K562 (cell line): ENCODE data around the gene ALOXE3. TPM values are rescaled to one million over a fixed set of nuclear protein-coding genes. Genes with fewer than 3 reads are reported as not detected.

Experiments
- ATAC-seq: fragments of 200-7000 bp; cut with Tn5 transposase; 3 replicates; pipeline ENCODE4 v1.9.1; 2020; ENCODE audit warnings: moderate library complexity
- BruUV-seq: library from RNA; stranded (reverse); fragments of 400-500 nt; replicated peaks from 2 replicates; lab custom pipeline; 2021; lab: Mats Ljungman, UMichigan
- CTCF ChIA-PET: fragments of 300-600 bp; formaldehyde crosslinking; extraction: SDS; loops from one replicate; lab custom pipeline; 2021; ENCODE audit warnings: low intra/inter-chr PET ratio; lab: Yijun Ruan, JAX
- POLR2A ChIA-PET: fragments of 300-600, 350-650 bp; sonication (Branson Sonifier 250); formaldehyde crosslinking; extraction: SDS; loops from one replicate; lab custom pipeline; 2021; ENCODE audit warnings: antibody characterized with exemption, inconsistent platforms; lab: Yijun Ruan, JAX
- DNase-seq, 4 experiments: peaks; one replicate each; pipeline versions ENCODE4 v3.0.0 to v3.0.0-alpha.2; 2011 to 2018; ENCODE audit warnings: low spot score in 3 of 4, mixed read lengths in 3 of 4; ENCODE audit errors: extremely low read depth in 1 of 4
- FAIRE-seq: peaks from 2 replicates; lab custom pipeline; 2011; peaks lifted over from hg19 to GRCh38; lab: Jason Lieb, UNC
- H2AFZ ChIP-seq: 2 replicates; pipeline ENCODE4 v1.6.0; 2011; ENCODE audit warnings: low read depth, low read length, control low read depth, inconsistent platforms
- H3K27ac ChIP-seq: fragments of 200-600 bp; 3 replicates; pipeline ENCODE4 v1.8.0; 2011; ENCODE audit warnings: low read depth, mild to moderate bottlenecking, control low read depth, inconsistent platforms, low read length, moderate library complexity, mixed read lengths; ENCODE audit errors: extremely low read depth
- H3K27me3 ChIP-seq, 2 experiments: fragments of 300-600 bp in 1 of 2; 2 replicates in 1 of 2; 3 replicates in 1 of 2; pipeline versions ENCODE4 v1.6.0 to v1.8.0; 2011; ENCODE audit warnings: inconsistent platforms in 2 of 2, low read length in 2 of 2, mild to moderate bottlenecking in 1 of 2, mixed read lengths in 1 of 2, moderate library complexity in 1 of 2; ENCODE audit not compliant: control insufficient read depth in 2 of 2, insufficient read depth in 2 of 2
- H3K36me3 ChIP-seq: fragments of 300-600 bp; 3 replicates; pipeline ENCODE4 v1.8.0; 2011; ENCODE audit warnings: mild to moderate bottlenecking, low read length, inconsistent platforms; ENCODE audit not compliant: control insufficient read depth, insufficient read depth
- H3K4me1 ChIP-seq, 2 experiments: fragments of 200-600 bp in 1 of 2; replicated peaks in 1 of 2; 2 replicates in 1 of 2; 3 replicates in 1 of 2; pipeline versions ENCODE4 v1.5.1 to v1.8.0; 2011; ENCODE audit warnings: inconsistent platforms in 2 of 2, low read length in 2 of 2, mild to moderate bottlenecking in 1 of 2, mixed read lengths in 1 of 2, moderate library complexity in 1 of 2; ENCODE audit not compliant: control insufficient read depth in 2 of 2, insufficient read depth in 2 of 2
- H3K4me2 ChIP-seq: 2 replicates; pipeline ENCODE4 v1.6.1; 2011; ENCODE audit warnings: low read length, control low read depth, inconsistent platforms, mixed read lengths; ENCODE audit not compliant: insufficient read depth
- H3K4me3 ChIP-seq: fragments of 200-600 bp; sonication (generic), shearing (Covaris generic); 2 replicates; pipeline ENCODE4 v1.5.1; 2016; ENCODE audit warnings: control low read depth, inconsistent platforms
- H3K79me2 ChIP-seq: fragments of 200-600 bp; 3 replicates; pipeline ENCODE4 v1.8.0; 2011; ENCODE audit warnings: low read length, inconsistent platforms; ENCODE audit not compliant: control insufficient read depth, insufficient read depth
- H3K9ac ChIP-seq, 2 experiments: 2 replicates each; pipeline versions ENCODE4 v1.6.0 to v1.6.1; 2011; ENCODE audit warnings: low read depth in 2 of 2, low read length in 2 of 2, control low read depth in 1 of 2, inconsistent platforms in 1 of 2, mild to moderate bottlenecking in 1 of 2, mixed read lengths in 1 of 2; ENCODE audit not compliant: insufficient read depth in 1 of 2
- H3K9me1 ChIP-seq: one replicate; pipeline ENCODE4 v1.6.0; 2011; ENCODE audit warnings: inconsistent platforms, mild to moderate bottlenecking, low read length, moderate library complexity; ENCODE audit not compliant: control insufficient read depth, insufficient read depth
- H3K9me3 ChIP-seq: replicated peaks from 2 replicates; pipeline ENCODE4 v1.5.1; 2011; ENCODE audit warnings: low read depth, low read length, inconsistent platforms; ENCODE audit not compliant: control insufficient read depth, insufficient read depth
- H4K20me1 ChIP-seq: replicated peaks from 2 replicates; pipeline ENCODE4 v1.6.1; 2011; ENCODE audit warnings: low read length, inconsistent platforms, mixed read lengths; ENCODE audit not compliant: control insufficient read depth, insufficient read depth
- CBX3 ChIP-seq, 2 experiments: IDR thresholded peaks; 1 replicate in 1 of 2; 2 replicates in 1 of 2; pipeline ENCODE4 v1.6.1; 2012; ENCODE audit warnings: inconsistent platforms in 2 of 2, low read length in 2 of 2, borderline replicate concordance in 1 of 2, control low read depth in 1 of 2
- NONO ChIP-seq, 2 experiments: fragments of 200-400 bp in 1 of 2; fragments of 450-650 bp in 1 of 2; formaldehyde crosslinking in 1 of 2; IDR thresholded peaks; 2 replicates each; pipeline ENCODE4 v1.6.1; 2017; ENCODE audit warnings: low read depth in 2 of 2, mild to moderate bottlenecking in 2 of 2, moderate library complexity in 2 of 2, low read length in 1 of 2
- SIRT6 ChIP-seq: IDR thresholded peaks from one replicate; pipeline ENCODE4 v1.6.1; 2012; ENCODE audit warnings: low read depth, mild to moderate bottlenecking, control low read depth, inconsistent platforms, low read length, moderate library complexity
- ZFPM2 ChIP-seq: fragments of 250-450 bp; sonication (Bioruptor Pico); IDR thresholded peaks from 2 replicates; pipeline ENCODE4 v1.5.1; 2022; ENCODE audit warnings: mild to moderate bottlenecking
- ZNF224 ChIP-seq: sonication (generic); formaldehyde crosslinking; IDR thresholded peaks from 2 replicates; pipeline ENCODE4 v1.8.0; 2022; ENCODE audit warnings: mild to moderate bottlenecking, missing genetic modification reagents
- ZNF232 ChIP-seq: sonication (generic); formaldehyde crosslinking; IDR thresholded peaks from 2 replicates; pipeline ENCODE4 v1.8.0; 2022; ENCODE audit warnings: mild to moderate bottlenecking, missing genetic modification reagents
- ZNF274 ChIP-seq: IDR thresholded peaks from 2 replicates; pipeline ENCODE4 v1.6.1; 2011; ENCODE audit warnings: low read depth, mild to moderate bottlenecking, low read length, moderate library complexity, borderline replicate concordance
- ZNF699 ChIP-seq: fragments of 250-450 bp; sonication (Bioruptor Pico); IDR thresholded peaks from 2 replicates; pipeline ENCODE4 v1.8.0; 2021; ENCODE audit warnings: mild to moderate bottlenecking, moderate library complexity; ENCODE audit not compliant: insufficient replicate concordance
- WGBS: fragments of 100-300 bp; shearing (Covaris generic); methylation state at CpG from one replicate; pipeline ENCODE4 v1.1.6; 2016; ENCODE audit warnings: low coverage, mixed read lengths; ENCODE audit not compliant: insufficient coverage; ENCODE audit errors: missing lambda C conversion rate; 5-methylcytosine and 5-hydroxymethylcytosine counted together
- in situ Hi-C: fragments of 300-500 bp; cut with MboI; formaldehyde crosslinking; loops from 4 replicates; pipeline ENCODE4 v1.15.0; 2018; ENCODE audit warnings: inconsistent platforms, mixed read lengths
- intact Hi-C: fragments of 100-400 bp; cut with micrococcal nuclease; formaldehyde crosslinking; loops from 2 replicates; pipeline ENCODE4 v1.14.2; 2022
- polyA plus RNA-seq, 8 experiments: library from polyadenylated mRNA; depleted of rRNA in 4 of 8; stranded (reverse) in 5 of 8; unstranded in 3 of 8; fragments of >200 nt; fragmentation: Nextera tagmentation in 2 of 8; fragmentation: Illumina TruSeq in 1 of 8; extraction: Ambion mirVana in 2 of 8; extraction: Trizol in 1 of 8; gene quantifications; 2 replicates each; pipeline versions ENCODE4 v1.2.1 to v1.2.3, GENCODE V29; 2011 to 2014; ENCODE audit warnings: inconsistent platforms in 1 of 8, missing spikeins in 1 of 8
- total RNA-seq, 7 experiments: library from RNA; depleted of rRNA in 6 of 7; stranded (reverse); fragments of >200 nt in 6 of 7; fragmentation: Illumina TruSeq in 2 of 7; extraction: Trizol in 2 of 7; gene quantifications; 2 replicates each; pipeline versions ENCODE4 v1.2.1 to v1.2.3, GENCODE V29; 2011 to 2021; ENCODE audit warnings: low replicate concordance in 1 of 7
- TF ChIP-seq, protein P1 (sequence below): fragments of 450-650 bp; formaldehyde crosslinking; IDR thresholded peaks from 2 replicates; pipeline ENCODE4 v1.4.0; 2022; ENCODE audit warnings: missing genetic modification characterization

The ALOXE3 gene
- total and polyA plus RNA-seq, 9 of the 15 experiments (the other 6 are each of a cell fraction or from before 2014, with no cell fraction given), result 0.04 TPM; not detected in 8

DNA sequence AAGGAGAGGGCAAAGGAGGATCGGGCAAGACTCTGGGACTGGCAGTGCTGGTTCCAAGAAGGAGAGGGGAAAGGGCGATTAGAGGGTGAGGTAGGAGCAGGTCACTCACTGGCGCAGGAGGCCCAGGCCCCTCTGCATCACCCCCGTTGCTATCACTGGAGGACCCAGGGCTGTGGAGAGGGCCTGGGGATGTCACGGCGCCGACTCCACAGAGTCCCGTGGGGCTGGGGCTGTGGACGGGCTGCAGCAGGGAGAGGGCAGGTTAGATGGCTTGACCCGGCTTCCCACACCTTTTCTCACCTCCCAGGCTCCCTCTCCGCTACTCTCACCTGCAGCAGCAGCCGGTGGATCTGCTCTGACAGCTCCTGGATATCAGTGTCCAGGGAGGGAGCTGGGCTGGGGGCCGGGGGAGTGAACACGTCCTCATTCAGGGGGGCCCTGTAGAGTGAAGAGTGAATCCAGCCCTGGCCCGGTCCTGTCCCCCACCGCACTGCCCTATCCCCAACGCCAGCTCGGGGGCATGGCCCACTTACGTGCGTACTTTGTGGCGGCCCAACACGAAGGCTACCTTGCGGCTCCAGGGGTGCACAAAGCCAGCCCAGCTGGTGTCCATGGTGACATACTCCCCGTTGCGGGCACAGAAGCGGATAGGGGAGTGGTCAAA, 29.0 kb upstream of the ALOXE3 start:
- ChIA-PET POLR2A (interaction anchor here (0.5 kb wide), 1 partner anchor 243 kb away, joined by 3 read pairs; no protein-coding TSS in a partner anchor), CTCF (no interaction called here)
- Histone ChIP-seq H3K9ac (no peak overlapping the region; a peak in 1 of 4 replicates), H3K4me2 (no peak overlapping the region), H3K9me3 (no peaks in the 10 kb centered on the region), H3K79me2 (peaks cover 20% of the 10 kb centered on the region), H3K36me3 (peaks cover 63% of the 10 kb centered on the region; the same call in 2 of the 3 replicates), H3K4me3 (no peak overlapping the region), H3K27ac (no peak overlapping the region), H2AFZ (no peak overlapping the region), H3K27me3 (no peaks in the 10 kb centered on the region), H3K4me1 (peaks cover 0 to 35% of the 10 kb centered on the region in 2 experiments; a peak in 4 of 5 replicates), H3K9me1 (no peaks in the 10 kb centered on the region), H4K20me1 (0 out of 2 replicates have a peak, but pooled peaks cover 4% of the 10 kb centered on the region)
- intact Hi-C loops, result no loop called here
- BruUV-seq, result no TSS peak
- FAIRE-seq (no peak), DNase-seq (no peak), ATAC-seq (no peak)
- in situ Hi-C loops, result no loop called here
- WGBS, result 87% methylated on average over 7 of the region's 26 CpGs
- TF ChIP-seq ZFPM2 (CRISPR knock-in tag) (no peak), ZNF224 (CRISPR knock-in tag) (no peak), SIRT6 (no peak), CBX3 (IDR thresholded peaks at IDR 0.05; ENCODE audit: borderline replicate concordance in 1 of 2, low read length in 2 of 2) (no peak), ZNF232 (CRISPR knock-in tag) (no peak), NONO (IDR thresholded peaks at IDR 0.05; ENCODE audit: low read depth in 2 of 2, low read length in 1 of 2) (no peak), ZNF699 (CRISPR knock-in tag) (no peak), ZNF274 (no peak)
- TF ChIP-seq, protein P1, sequence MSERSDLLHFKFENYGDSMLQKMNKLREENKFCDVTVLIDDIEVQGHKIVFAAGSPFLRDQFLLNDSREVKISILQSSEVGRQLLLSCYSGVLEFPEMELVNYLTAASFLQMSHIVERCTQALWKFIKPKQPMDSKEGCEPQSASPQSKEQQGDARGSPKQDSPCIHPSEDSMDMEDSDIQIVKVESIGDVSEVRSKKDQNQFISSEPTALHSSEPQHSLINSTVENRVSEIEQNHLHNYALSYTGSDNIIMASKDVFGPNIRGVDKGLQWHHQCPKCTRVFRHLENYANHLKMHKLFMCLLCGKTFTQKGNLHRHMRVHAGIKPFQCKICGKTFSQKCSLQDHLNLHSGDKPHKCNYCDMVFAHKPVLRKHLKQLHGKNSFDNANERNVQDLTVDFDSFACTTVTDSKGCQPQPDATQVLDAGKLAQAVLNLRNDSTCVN (CRISPR knock-in tag), result no peak
